Activated CD4-positive, alpha-beta T cell treated with anti-CD3 and anti-CD28 coated beads for 36 hours (primary cell): ENCODE measurements around the gene JMJD8. TPM values are rescaled to one million over a fixed set of nuclear protein-coding genes. Genes with fewer than 3 reads are reported as not detected.
"Not testable (repeated sequence)": the region's sequence is repeated elsewhere in the genome, so short reads cannot be mapped to it uniquely, and the experiment has no call there.

ENCODE experiments used
- ATAC-seq: fragments of 200-7000 bp; cut with Tn5 transposase; one replicate; pipeline ENCODE4 v1.10.0; 2021; ENCODE audit warnings: mild to moderate bottlenecking, moderate library complexity
- CTCF ChIA-PET: fragments of 350-600 bp; sonication (Branson Sonifier 250); formaldehyde crosslinking; loops from one replicate; lab custom pipeline; 2021; ENCODE audit warnings: antibody characterized with exemption; lab: Charles Lee
- POLR2A ChIA-PET: fragments of 350-600 bp; sonication (Branson Sonifier 250); formaldehyde crosslinking; loops from one replicate; lab custom pipeline; 2021; ENCODE audit warnings: antibody characterized with exemption, inconsistent platforms; lab: Charles Lee
- DNase-seq: peaks from one replicate; pipeline ENCODE4 v3.0.0-alpha.2; 2020
- H3K27ac Mint-ChIP-seq: one replicate; pipeline ENCODE4 v1.8.0; 2021; ENCODE audit warnings: mixed read lengths
- H3K27me3 Mint-ChIP-seq: one replicate; pipeline ENCODE4 v1.8.0; 2021; ENCODE audit warnings: mixed read lengths
- H3K36me3 Mint-ChIP-seq: one replicate; pipeline ENCODE4 v1.8.0; 2021; ENCODE audit warnings: low read depth, mixed read lengths
- H3K4me1 Mint-ChIP-seq: one replicate; pipeline ENCODE4 v1.8.0; 2021; ENCODE audit warnings: mixed read lengths
- H3K4me3 Mint-ChIP-seq: one replicate; pipeline ENCODE4 v1.8.0; 2021; ENCODE audit warnings: mild to moderate bottlenecking, moderate library complexity, mixed read lengths
- H3K9me3 Mint-ChIP-seq: one replicate; pipeline ENCODE4 v1.8.0; 2021; ENCODE audit warnings: low read depth, mixed read lengths
- intact Hi-C, 2 experiments: fragments of 100-400 bp; cut with DNase I in 1 of 2; cut with micrococcal nuclease in 1 of 2; formaldehyde crosslinking; loops; one replicate each; pipeline versions ENCODE4 v1.14.2 to v1.15.1; 2022 to 2024; cut with DNase I, micrococcal nuclease
- total RNA-seq, 2 experiments: library from RNA; stranded (reverse); gene quantifications; one replicate each; pipeline ENCODE4 v1.2.3, GENCODE V29; 2021

Gene JMJD8
- total RNA-seq, 2 experiments from 2014 or later = 26.1 to 31.4 TPM

- Mint-ChIP-seq H3K27ac (no peak overlapping the region), H3K4me1 (peaks cover 10% of the 10 kb centered on the region), H3K27me3 (peaks cover 13% of the 10 kb centered on the region), H3K4me3 (no peak overlapping the region), H3K36me3 (no peaks in the 10 kb centered on the region), H3K9me3 (no peaks in the 10 kb centered on the region)
- DNase-seq (no peak), ATAC-seq (no peak)
- ChIA-PET CTCF (interaction anchor here (0.9 kb wide), 1 partner anchor 26 kb away, joined by 4 read pairs; no protein-coding TSS in a partner anchor), POLR2A (no interaction called here)
- intact Hi-C loops = loop anchor here in 1 of 2 experiments (5.0 kb wide), 2 partner anchors 88 to 453 kb away; partner anchors contain the start of genes CACNA1H, CHTF18 and RPUSD1
Measured at GRCh38 chr16:698911-699671, 15.0 kb upstream of the JMJD8 start.

GRCh38 chr16:695355-696089, 11.4 kb upstream of the JMJD8 start:
- Mint-ChIP-seq H3K36me3 (no peaks in the 10 kb centered on the region), H3K27ac (peak overlapping the region; percentile 80), H3K4me1 (peaks cover 13% of the 10 kb centered on the region), H3K4me3 (peak overlapping the region; percentile 77), H3K9me3 (no peaks in the 10 kb centered on the region), H3K27me3 (no peaks in the 10 kb centered on the region)
- intact Hi-C loops = loop anchor here in 1 of 2 experiments (1.0 to 5.0 kb wide), 6 partner anchors 20 to 457 kb away; partner anchors contain the start of genes ANTKMT, CACNA1H, CHTF18 and METRN
- peak; percentile 82 for ATAC-seq
- CTCF ChIA-PET = interaction anchor here (1.0 to 2.1 kb wide), 4 partner anchors 15 to 269 kb away, joined by 3 to 11 read pairs (median 5); partner anchors contain the start of gene CIAO3
- DNase-seq = peak; percentile 89
- POLR2A ChIA-PET = interaction anchor here (0.9 kb wide), 1 partner anchor 12 kb away, joined by 3 read pairs; no protein-coding TSS in a partner anchor

GRCh38 chr16:694863-695354, 10.8 kb upstream of the JMJD8 start:
- CTCF ChIA-PET = interaction anchor here (1.0 to 2.1 kb wide), 3 partner anchors 15 to 270 kb away, joined by 3 to 11 read pairs (median 6); no protein-coding TSS in a partner anchor
- H3K27ac Mint-ChIP-seq = no peak overlapping the region
- no peaks in the 10 kb centered on the region for H3K27me3 Mint-ChIP-seq
- peaks cover 15% of the 10 kb centered on the region for H3K4me1 Mint-ChIP-seq
- intact Hi-C loops = loop anchor here in 1 of 2 experiments (1.0 to 5.0 kb wide), 6 partner anchors 20 to 457 kb away; partner anchors contain the start of genes ANTKMT, CACNA1H, CHTF18 and METRN
- peak overlapping the region; percentile 77 for H3K4me3 Mint-ChIP-seq
- POLR2A ChIA-PET = interaction anchor here (0.9 kb wide), 1 partner anchor 13 kb away, joined by 3 read pairs; no protein-coding TSS in a partner anchor
- no peak for DNase-seq
- no peaks in the 10 kb centered on the region for H3K36me3 Mint-ChIP-seq
- H3K9me3 Mint-ChIP-seq = no peaks in the 10 kb centered on the region
- no peak for ATAC-seq

GRCh38 chr16:694187-694862, 10.2 kb upstream of the JMJD8 start:
- Mint-ChIP-seq H3K27ac (no peak overlapping the region), H3K27me3 (no peaks in the 10 kb centered on the region), H3K36me3 (no peaks in the 10 kb centered on the region), H3K4me1 (peaks cover 18% of the 10 kb centered on the region), H3K9me3 (no peaks in the 10 kb centered on the region), H3K4me3 (peak overlapping the region; percentile 77)
- no peak for ATAC-seq
- ChIA-PET POLR2A (no interaction called here), CTCF (interaction anchor here (0.6 to 2.1 kb wide), 3 partner anchors 16 to 325 kb away, joined by 3 to 6 read pairs (median 3); no protein-coding TSS in a partner anchor)
- no peak for DNase-seq
- intact Hi-C loops = loop anchor here in 1 of 2 experiments (2.0 kb wide), 1 partner anchor 26 kb away; the partner anchor contains the start of gene ANTKMT

GRCh38 chr16:693766-694165, 9.6 kb upstream of the JMJD8 start:
- ChIA-PET POLR2A (no interaction called here), CTCF (interaction anchor here (0.6 kb wide), 1 partner anchor 324 kb away, joined by 3 read pairs; no protein-coding TSS in a partner anchor)
- intact Hi-C loops = loop anchor here in 1 of 2 experiments (2.0 kb wide), 1 partner anchor 27 kb away; the partner anchor contains the start of gene ANTKMT
- DNase-seq = peak; percentile 48
- H3K36me3 Mint-ChIP-seq = no peaks in the 10 kb centered on the region
- H3K27me3 Mint-ChIP-seq = no peaks in the 10 kb centered on the region
- H3K4me3 Mint-ChIP-seq = no peak overlapping the region
- peaks cover 23% of the 10 kb centered on the region for H3K4me1 Mint-ChIP-seq
- ATAC-seq = no peak
- no peak overlapping the region for H3K27ac Mint-ChIP-seq
- no peaks in the 10 kb centered on the region for H3K9me3 Mint-ChIP-seq

- intact Hi-C loops = no loop called here
- no peaks in the 10 kb centered on the region for H3K9me3 Mint-ChIP-seq
- H3K27ac Mint-ChIP-seq = no peak overlapping the region
- ATAC-seq (no peak), DNase-seq (no peak)
- CTCF ChIA-PET = no interaction called here
- no peaks in the 10 kb centered on the region for H3K27me3 Mint-ChIP-seq
- POLR2A ChIA-PET = no interaction called here
- peaks cover 27% of the 10 kb centered on the region for H3K4me1 Mint-ChIP-seq
- H3K4me3 Mint-ChIP-seq = no peak overlapping the region
- no peaks in the 10 kb centered on the region for H3K36me3 Mint-ChIP-seq
Measured at GRCh38 chr16:693364-693763, 9.2 kb upstream of the JMJD8 start.

GRCh38 chr16:692356-693108, 8.4 kb upstream of the JMJD8 start:
- Mint-ChIP-seq H3K36me3 (no peaks in the 10 kb centered on the region), H3K9me3 (no peaks in the 10 kb centered on the region), H3K4me3 (no peak overlapping the region), H3K27me3 (no peaks in the 10 kb centered on the region), H3K27ac (no peak overlapping the region), H3K4me1 (peaks cover 27% of the 10 kb centered on the region)
- DNase-seq (no peak), ATAC-seq (no peak)
- ChIA-PET POLR2A (interaction anchor here (0.8 kb wide), 1 partner anchor 358 kb away, joined by 3 read pairs; no protein-coding TSS in a partner anchor), CTCF (no interaction called here)
- intact Hi-C loops = no loop called here

- POLR2A ChIA-PET, H3K36me3 Mint-ChIP-seq, DNase-seq, H3K9me3 Mint-ChIP-seq, H3K27me3 Mint-ChIP-seq, ATAC-seq, intact Hi-C loops, CTCF ChIA-PET: not testable (repeated sequence)
- H3K4me1 Mint-ChIP-seq = peaks cover 25% of the 10 kb centered on the region
- peak overlapping the region; percentile 85 for H3K4me3 Mint-ChIP-seq
- H3K27ac Mint-ChIP-seq = peak overlapping the region; percentile 58
Measured at GRCh38 chr16:691242-691641, 7.1 kb upstream of the JMJD8 start.

- no peak for DNase-seq
- Mint-ChIP-seq H3K4me1 (peaks cover 21% of the 10 kb centered on the region), H3K27ac (peak overlapping the region; percentile 80), H3K4me3 (peak overlapping the region; percentile 85), H3K36me3 (peaks cover 10% of the 10 kb centered on the region), H3K9me3 (no peaks in the 10 kb centered on the region), H3K27me3 (no peaks in the 10 kb centered on the region)
- intact Hi-C loops = no loop called here
- CTCF ChIA-PET = interaction anchor here (0.7 to 1.7 kb wide), 3 partner anchors 23 to 61 kb away, joined by 3 to 4 read pairs (median 3); no protein-coding TSS in a partner anchor
- POLR2A ChIA-PET = no interaction called here
- ATAC-seq = no peak
Measured at GRCh38 chr16:689175-689897, 5.2 kb upstream of the JMJD8 start.
